Ishikawa (cell line): ENCODE data around the gene SERINC3.

Experiments
- CEBPB ChIP-seq: IDR thresholded peaks from 2 replicates; pipeline ENCODE4 v1.6.1; 2012
- CREB1 ChIP-seq: IDR thresholded peaks from 2 replicates; pipeline ENCODE4 v1.6.1; 2012; ENCODE audit warnings: low read depth
- EGR1 ChIP-seq: IDR thresholded peaks from 2 replicates; pipeline ENCODE4 v1.6.1; 2012
- EP300 ChIP-seq: IDR thresholded peaks from 2 replicates; pipeline ENCODE4 v1.6.1; 2012; ENCODE audit warnings: borderline replicate concordance
- NFIC ChIP-seq: IDR thresholded peaks from 2 replicates; pipeline ENCODE4 v1.6.1; 2012
- REST ChIP-seq: IDR thresholded peaks from 2 replicates; pipeline ENCODE4 v1.6.1; 2012; ENCODE audit warnings: low read depth, mild to moderate bottlenecking
- TCF12 ChIP-seq: IDR thresholded peaks from 2 replicates; pipeline ENCODE4 v1.6.1; 2012; ENCODE audit warnings: low read depth
- TEAD4 ChIP-seq: IDR thresholded peaks from 2 replicates; pipeline ENCODE4 v1.6.1; 2012
- USF1 ChIP-seq: IDR thresholded peaks from 2 replicates; pipeline ENCODE4 v1.6.1; 2012
- ZBTB7A ChIP-seq: IDR thresholded peaks from 2 replicates; pipeline ENCODE4 v1.6.1; 2012; ENCODE audit warnings: low read depth

GRCh38 chr20:44461803-44462174 is 60.1 kb downstream of the SERINC3 start:
- TF ChIP-seq EP300 (no peak), REST (no peak), TCF12 (no peak), EGR1 (no peak), CREB1 (no peak), USF1 (no peak), ZBTB7A (no peak), CEBPB (no peak), NFIC (no peak), TEAD4 (no peak)
